GM12801 (cell line): ENCODE measurements around the gene NGFR.

ENCODE experiments used
- TF ChIP-seq, protein P1 (sequence below): IDR thresholded peaks from one replicate; pipeline ENCODE4 v1.5.1; 2011; ENCODE audit warnings: control low read depth; ENCODE audit not compliant: insufficient read length; ENCODE audit errors: extremely low read depth

The NGFR gene

DNA sequence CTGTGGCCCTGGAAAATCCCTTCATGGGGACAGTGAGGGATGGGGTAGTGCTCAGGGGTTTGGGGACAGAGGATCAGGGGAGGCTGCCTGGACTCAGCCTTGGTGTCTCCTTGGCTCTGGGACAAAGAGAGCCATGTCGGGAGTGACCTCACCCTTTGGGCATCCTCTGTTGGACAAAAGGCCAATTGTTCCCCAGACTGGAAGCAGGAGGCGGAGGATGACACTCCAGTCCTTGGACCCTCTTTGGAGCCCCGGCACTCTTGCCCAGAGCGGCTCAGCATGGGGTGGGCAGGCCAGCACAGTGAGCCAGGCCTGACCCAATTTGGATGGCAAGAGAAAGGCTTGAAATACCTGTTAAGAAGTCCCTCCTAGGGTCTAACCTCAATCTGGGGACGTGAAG, 41.0 kb upstream of the NGFR start:
- TF ChIP-seq, protein P1, sequence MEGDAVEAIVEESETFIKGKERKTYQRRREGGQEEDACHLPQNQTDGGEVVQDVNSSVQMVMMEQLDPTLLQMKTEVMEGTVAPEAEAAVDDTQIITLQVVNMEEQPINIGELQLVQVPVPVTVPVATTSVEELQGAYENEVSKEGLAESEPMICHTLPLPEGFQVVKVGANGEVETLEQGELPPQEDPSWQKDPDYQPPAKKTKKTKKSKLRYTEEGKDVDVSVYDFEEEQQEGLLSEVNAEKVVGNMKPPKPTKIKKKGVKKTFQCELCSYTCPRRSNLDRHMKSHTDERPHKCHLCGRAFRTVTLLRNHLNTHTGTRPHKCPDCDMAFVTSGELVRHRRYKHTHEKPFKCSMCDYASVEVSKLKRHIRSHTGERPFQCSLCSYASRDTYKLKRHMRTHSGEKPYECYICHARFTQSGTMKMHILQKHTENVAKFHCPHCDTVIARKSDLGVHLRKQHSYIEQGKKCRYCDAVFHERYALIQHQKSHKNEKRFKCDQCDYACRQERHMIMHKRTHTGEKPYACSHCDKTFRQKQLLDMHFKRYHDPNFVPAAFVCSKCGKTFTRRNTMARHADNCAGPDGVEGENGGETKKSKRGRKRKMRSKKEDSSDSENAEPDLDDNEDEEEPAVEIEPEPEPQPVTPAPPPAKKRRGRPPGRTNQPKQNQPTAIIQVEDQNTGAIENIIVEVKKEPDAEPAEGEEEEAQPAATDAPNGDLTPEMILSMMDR = no peak

GRCh38 chr17:49455272-49455861, 39.7 kb upstream of the NGFR start:
- TF ChIP-seq, protein P1 = no peak

DNA sequence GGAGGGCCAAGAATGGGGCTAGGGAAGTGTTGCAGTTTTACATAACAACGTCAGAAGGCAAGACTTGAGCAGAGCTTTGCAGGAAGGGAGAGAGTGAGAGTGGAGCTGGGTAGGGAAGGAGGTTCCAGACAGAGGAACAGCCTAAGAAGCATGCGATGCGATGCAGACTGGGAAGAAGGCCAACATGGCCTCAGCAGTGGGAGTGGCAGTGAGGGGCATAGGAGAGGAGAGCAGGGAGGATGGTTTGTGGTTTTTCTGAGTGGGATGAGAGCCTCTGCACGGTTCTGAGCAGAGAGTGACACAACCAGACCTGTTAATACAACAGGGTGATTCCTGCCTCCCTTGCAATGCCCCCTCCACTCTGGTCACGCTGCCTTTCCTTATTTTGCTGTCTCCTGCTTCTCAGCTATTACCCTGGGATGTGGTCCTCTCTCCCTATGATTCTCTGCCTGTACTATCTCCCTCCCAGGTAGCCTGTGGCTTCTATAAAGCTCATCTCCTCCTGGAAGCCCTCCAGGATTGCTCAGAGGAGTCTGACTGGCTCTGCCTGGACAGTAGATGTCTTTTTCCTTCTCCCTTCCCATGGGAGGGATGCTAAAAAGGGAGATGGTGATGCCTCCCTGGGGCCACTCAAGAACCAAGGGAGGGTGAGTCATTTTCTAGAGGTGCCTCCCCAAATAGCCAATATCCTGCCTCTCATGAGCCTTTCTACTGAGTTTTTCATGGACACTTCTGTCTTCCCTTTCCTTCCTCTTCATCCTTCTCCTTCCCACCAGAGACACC, 38.7 kb upstream of the NGFR start:
- TF ChIP-seq, protein P1 = no peak

DNA sequence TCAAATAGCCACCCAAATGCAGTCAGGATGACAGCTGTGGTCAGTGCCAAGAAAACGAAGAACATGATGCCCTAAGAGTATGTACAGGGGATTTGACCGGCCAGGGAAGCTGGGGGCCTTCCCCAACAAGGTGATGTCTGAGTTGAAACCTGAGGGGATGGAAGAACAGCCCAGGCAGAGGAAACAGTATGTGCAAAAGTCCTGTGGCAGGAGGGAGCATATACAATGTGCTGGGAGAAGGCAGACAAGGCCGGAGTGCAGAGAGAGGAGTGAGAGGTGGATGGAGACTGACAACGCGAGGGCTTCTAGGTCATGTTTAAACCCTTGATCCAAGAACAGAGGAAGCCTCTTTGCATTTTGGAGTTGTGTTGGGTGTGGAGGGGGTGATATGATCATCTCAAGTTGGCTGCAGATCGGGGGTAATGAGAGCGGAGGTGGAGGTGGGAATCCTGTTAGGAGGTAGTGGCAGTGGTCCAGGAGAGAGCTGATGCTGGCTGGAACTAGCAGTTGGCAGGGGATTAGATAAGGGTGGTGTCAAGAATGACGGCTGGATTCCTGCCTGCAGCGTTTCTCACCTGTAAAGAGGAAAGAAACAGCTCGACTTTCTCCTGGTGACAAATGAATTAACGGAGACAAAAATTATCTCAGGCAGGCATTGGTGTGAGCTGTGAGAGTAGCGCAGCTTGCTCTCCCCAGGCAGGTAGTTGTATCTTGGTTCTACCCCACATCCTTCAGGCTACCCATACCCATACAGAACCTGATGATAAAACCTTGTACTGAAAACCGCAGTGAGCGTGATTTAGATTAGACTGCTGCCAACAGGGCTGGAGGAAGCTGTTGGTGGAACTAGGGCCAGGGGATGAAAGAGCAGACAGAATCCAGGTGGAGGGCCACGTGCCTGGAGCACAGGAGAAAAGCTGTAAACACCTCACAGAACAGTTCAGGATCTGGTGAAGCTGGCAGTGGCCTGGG, 37.2 kb upstream of the NGFR start:
- TF ChIP-seq, protein P1 = no peak

DNA sequence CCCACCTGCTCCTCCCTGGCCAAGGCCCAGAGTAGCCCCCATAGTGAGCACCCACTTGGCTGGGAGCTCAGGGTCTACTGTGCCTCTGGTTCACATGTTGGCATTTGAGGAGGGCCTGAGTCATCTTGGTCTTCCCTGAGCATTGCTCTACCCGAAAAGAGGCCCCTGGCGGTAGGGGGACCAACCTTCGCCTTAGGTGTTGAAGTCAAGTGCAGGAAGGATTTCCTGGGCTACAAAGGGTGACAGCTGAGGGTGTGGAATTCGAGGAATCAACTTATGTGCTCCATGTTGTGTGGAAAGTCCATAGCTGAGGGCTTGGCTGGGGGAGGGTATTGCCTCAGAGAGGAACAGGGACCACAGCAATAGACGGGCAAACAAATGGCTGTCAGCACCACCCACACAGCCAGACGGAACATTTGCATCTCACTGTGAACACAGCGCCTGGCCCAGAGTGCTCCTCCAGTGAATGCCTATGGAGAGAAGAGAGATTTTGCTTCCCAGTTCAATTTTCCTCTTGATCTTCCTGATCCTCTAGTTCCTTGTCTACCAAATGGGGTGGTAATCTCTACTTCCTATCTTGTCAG, 35.6 kb upstream of the NGFR start:
- TF ChIP-seq, protein P1 = no peak

DNA sequence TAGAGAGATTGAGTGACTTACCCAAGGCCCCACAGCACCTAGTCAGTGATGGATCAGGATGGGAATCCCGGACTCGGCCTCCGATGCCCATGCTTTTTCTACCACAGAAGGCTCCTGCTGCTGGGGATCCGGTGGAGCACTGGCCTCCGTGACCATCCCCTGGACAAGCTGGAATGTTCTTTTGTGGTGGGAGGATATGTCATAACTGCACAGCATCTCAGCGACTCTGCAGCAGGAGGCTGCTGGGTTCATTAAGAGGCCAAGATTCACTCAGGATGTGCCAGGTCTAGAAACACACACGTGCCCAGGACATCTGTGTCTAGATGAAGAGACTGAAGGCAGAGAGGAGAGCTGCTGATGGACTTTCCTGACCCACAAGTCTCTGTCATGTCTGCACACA, 34.7 kb upstream of the NGFR start:
- TF ChIP-seq, protein P1 = no peak

DNA sequence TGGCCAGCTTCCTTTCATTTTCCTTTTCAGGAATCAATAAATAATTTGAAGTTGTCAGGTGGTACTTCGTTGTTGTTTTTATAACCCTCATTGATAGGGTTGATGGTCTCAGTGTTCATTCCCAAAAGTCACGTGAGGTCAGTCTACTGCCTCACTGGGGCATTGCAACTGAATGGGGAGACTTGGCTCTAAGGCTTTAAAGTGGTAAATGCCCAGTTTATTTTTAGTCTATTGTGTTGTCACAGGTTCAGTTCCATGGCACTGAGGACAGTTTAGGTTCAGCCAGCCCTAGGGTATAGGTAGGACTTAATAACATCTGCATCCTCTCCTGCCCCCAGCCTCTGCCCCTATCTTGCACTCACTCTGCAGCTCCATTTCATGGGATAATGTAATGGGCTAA, 33.5 kb upstream of the NGFR start:
- TF ChIP-seq, protein P1 = no peak
